ENCODE results near the gene KCNH8.
A peak's percentile ranks its signal among the peaks of the same experiment; 100 is the strongest.

The KCNH8 gene

GRCh38 chr3:19526071-19526470 lies 377.8 kb downstream of the KCNH8 start:
- no peak for DNase-seq
- in situ Hi-C loops (cut with HindIII; ENCODE audit: low pct_ligation_motif_present, low pct_unique_long_range_greater_than_20kb, low sequenced_read_pairs): no loop called here

GRCh38 chr3:19527746-19528145 lies 379.4 kb downstream of the KCNH8 start:
- in situ Hi-C loops (cut with HindIII; ENCODE audit: low pct_ligation_motif_present, low pct_unique_long_range_greater_than_20kb, low sequenced_read_pairs): no loop called here

GRCh38 chr3:19531426-19531825 lies 383.1 kb downstream of the KCNH8 start:
- in situ Hi-C loops (cut with HindIII; ENCODE audit: low pct_ligation_motif_present, low pct_unique_long_range_greater_than_20kb, low sequenced_read_pairs): no loop called here
- no peak for DNase-seq

More at GRCh38 chr3:19527746-19528145, 379.4 kb downstream of the KCNH8 start:
- DNase-seq: no peak

GRCh38 chr3:19539518-19540392 lies 391.4 kb downstream of the KCNH8 start:
- no peak for DNase-seq
- in situ Hi-C loops (cut with HindIII; ENCODE audit: low pct_ligation_motif_present, low pct_unique_long_range_greater_than_20kb, low sequenced_read_pairs): no loop called here

- DNase-seq: no peak
- in situ Hi-C loops (cut with HindIII; ENCODE audit: low pct_ligation_motif_present, low pct_unique_long_range_greater_than_20kb, low sequenced_read_pairs): no loop called here
Measured at GRCh38 chr3:19540464-19540863, 392.2 kb downstream of the KCNH8 start.

- no peak for DNase-seq
- in situ Hi-C loops (cut with HindIII; ENCODE audit: low pct_ligation_motif_present, low pct_unique_long_range_greater_than_20kb, low sequenced_read_pairs): no loop called here
Measured at GRCh38 chr3:19541284-19541683, 393.0 kb downstream of the KCNH8 start.

GRCh38 chr3:19543212-19543841 lies 395.0 kb downstream of the KCNH8 start:
- DNase-seq: peak; percentile 48
- in situ Hi-C loops (cut with HindIII; ENCODE audit: low pct_ligation_motif_present, low pct_unique_long_range_greater_than_20kb, low sequenced_read_pairs): no loop called here

- in situ Hi-C loops (cut with HindIII; ENCODE audit: low pct_ligation_motif_present, low pct_unique_long_range_greater_than_20kb, low sequenced_read_pairs): no loop called here
- DNase-seq: no peak
Measured at GRCh38 chr3:19547665-19548464, 399.6 kb downstream of the KCNH8 start.

GRCh38 chr3:19559724-19560442 lies 411.6 kb downstream of the KCNH8 start:
- in situ Hi-C loops (cut with HindIII; ENCODE audit: low pct_ligation_motif_present, low pct_unique_long_range_greater_than_20kb, low sequenced_read_pairs): no loop called here
- no peak for DNase-seq

- no peak for DNase-seq
- in situ Hi-C loops (cut with HindIII; ENCODE audit: low pct_ligation_motif_present, low pct_unique_long_range_greater_than_20kb, low sequenced_read_pairs): no loop called here
Measured at GRCh38 chr3:19573644-19574043, 425.3 kb downstream of the KCNH8 start.

- DNase-seq: no peak
- in situ Hi-C loops (cut with HindIII; ENCODE audit: low pct_ligation_motif_present, low pct_unique_long_range_greater_than_20kb, low sequenced_read_pairs): no loop called here
Measured at GRCh38 chr3:19574268-19574667, 426.0 kb downstream of the KCNH8 start.

- in situ Hi-C loops (cut with HindIII; ENCODE audit: low pct_ligation_motif_present, low pct_unique_long_range_greater_than_20kb, low sequenced_read_pairs): no loop called here
Measured at GRCh38 chr3:19576343-19576742, 428.0 kb downstream of the KCNH8 start.

More at GRCh38 chr3:19576343-19576742, 428.0 kb downstream of the KCNH8 start:
- no peak for DNase-seq

Measured in ACHN (cell line).